NCI-H2029 treated with DMSO at 0.1 percent for 48 hours (cell line): ENCODE data around the gene CHRNA4.
"Not testable (repeated sequence)": the region's sequence is repeated elsewhere in the genome, so short reads cannot be mapped to it uniquely, and the experiment has no call there.

Experiments used
- DNase-seq: peaks from one replicate; lab custom pipeline; 2025; lab: John Stamatoyannopoulos, UW

The CHRNA4 gene

DNA sequence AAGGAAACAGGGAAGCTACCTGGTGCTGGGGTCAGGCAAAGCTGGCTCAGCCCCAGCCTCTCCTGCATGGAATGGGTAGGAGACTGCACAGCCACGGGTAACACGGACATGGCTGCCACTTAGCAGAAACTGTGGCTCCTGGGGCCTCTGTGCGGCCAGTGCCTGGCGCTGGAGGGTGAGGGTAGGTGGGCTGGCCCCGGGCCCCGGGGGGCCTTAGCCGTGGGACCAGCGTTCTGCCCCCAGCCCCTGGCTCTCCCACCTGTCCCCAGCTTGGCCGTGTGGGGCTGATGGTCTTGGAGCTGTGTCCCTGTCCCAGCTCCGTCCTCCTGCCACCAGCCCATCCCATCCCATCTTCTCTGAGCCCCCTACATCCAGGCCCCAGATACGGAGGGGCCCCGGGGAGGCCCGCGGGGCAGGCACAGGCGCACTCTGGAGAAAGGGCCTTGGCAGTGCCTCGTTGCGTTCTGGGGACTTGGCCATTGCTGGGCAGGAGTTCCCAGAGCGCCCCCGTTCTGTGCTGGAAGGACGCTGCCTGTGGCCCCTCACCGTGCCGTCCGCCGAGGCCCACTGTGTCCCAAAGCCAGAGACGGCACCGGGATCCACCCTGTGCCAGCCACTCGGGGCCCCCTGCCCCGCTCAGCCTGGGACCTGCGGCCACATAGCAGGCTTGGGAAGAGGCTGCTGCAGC is 12.2 kb downstream of the CHRNA4 start:
- DNase-seq = no peak

DNA sequence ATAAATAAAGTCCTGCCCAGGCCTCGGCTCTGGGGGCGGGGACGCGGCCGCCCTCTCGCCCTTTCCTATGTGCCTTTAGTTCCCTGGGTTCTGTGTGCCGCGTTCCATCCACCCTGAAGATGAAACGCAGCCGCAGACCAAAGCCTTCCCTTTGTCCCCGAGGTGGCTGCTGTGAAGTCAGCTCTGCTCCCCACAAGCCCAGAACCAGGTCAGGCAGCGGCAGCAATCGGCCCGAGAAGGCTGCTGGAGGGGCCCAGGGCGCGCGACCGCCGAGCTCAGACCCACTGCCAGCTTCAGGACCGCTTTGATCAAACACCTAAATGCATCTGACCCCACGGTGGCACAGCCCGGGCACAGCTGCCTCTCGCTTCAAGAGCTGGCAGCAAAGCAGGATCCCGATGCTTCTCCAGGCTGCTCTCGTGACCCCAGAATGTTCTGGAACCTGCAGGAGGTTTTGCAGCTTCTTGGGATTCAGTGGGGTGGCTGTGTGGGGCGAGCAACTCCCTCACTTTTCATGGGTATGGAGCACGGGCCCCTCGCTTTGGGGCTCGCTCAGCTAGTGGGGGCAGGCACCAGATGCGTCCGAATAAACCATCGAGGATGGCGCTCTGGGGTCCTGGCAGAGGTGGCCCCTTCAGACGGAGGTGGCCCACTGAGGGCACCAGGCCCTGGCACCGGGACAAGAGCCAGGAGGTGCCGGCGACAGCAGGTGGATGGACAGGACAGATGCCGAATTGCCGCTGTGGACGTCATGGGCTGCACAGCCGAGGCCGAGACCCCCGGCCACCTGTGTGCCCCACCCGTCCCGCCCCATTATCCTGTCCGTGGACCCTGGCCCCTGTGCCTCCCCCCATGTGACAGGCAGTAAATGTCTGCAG is 13.0 kb downstream of the CHRNA4 start:
- no peak for DNase-seq

DNA sequence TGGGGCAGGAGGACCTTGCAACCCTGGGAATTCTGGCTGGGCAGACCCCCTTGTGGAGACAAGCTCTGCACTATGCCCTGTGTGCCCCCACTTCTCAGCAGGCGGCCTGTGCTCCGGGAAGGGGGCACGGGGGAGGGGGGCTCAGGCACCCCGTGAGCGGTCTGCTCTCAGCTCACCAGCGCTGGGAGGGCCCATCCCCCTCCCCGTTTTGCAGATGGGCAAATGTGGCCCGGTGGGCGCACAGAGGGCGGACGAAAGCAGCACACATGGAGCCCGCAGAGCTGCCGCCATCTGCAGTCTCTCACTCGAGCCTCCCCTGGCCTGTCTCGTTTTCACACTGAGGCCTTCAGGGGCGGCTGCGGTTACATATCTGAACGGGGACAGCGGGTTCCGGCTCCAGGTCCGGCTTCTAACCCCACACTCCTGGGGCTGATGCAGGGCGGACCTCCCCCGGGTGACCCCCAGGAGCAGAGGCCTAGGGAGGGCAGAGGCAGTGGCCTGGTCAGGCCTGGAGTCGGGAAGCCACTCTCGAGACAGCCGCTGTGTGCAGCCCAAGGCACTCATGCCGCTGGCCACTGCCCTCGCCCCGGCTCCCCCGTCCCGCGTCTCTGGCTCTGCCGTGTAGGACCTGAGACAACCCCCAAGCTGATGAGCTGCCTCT is 13.9 kb downstream of the CHRNA4 start:
- no peak for DNase-seq

DNA sequence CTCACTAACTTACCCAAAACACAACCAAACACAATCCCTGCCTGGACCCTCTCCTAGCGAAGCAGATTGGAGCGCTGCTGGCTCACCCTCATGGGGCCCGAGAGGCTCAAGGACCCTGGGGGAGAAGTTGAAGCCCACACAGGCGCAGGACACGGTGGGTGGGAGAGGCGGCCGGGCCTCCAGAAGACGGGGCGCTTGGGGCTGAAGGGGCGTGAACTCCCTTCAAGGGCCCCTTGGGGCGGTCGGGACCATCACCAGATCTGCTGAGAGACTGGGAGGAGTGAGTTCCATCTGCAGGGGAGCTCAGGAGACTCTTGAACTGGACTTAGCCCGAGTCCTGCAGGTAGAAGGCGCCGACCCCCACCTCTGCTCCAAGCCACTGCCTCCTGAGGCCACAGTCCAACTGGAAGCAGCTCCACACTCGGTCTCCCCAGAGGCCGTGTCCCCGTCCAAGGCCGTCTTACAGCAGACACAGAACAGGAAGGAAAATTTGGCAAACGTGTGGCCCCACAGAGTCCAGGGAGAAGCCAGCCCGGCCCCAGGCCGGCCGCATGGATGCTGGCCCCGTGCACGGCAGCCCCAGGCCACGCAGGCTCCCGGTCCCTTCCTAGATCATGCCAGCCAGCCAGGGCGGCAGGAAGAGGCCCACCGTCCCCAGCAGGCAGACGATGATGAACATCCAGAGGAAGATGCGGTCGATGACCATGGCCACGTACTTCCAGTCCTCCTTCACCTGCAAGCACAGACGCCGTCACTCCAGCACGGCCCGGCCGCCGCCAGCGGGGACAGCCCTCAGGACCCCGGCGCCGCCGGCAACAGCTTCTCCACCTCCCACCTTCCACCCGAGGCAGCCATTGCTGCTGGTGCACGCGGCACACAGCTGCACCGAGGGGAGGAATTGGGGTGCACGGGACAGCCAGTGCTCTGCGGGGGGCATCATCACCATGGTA is 14.7 kb downstream of the CHRNA4 start:
- DNase-seq = no peak

GRCh38 chr20:63345328-63346100 is 15.6 kb downstream of the CHRNA4 start:
- DNase-seq = no peak

GRCh38 chr20:63344616-63345327 is 16.4 kb downstream of the CHRNA4 start:
- no peak for DNase-seq

DNA sequence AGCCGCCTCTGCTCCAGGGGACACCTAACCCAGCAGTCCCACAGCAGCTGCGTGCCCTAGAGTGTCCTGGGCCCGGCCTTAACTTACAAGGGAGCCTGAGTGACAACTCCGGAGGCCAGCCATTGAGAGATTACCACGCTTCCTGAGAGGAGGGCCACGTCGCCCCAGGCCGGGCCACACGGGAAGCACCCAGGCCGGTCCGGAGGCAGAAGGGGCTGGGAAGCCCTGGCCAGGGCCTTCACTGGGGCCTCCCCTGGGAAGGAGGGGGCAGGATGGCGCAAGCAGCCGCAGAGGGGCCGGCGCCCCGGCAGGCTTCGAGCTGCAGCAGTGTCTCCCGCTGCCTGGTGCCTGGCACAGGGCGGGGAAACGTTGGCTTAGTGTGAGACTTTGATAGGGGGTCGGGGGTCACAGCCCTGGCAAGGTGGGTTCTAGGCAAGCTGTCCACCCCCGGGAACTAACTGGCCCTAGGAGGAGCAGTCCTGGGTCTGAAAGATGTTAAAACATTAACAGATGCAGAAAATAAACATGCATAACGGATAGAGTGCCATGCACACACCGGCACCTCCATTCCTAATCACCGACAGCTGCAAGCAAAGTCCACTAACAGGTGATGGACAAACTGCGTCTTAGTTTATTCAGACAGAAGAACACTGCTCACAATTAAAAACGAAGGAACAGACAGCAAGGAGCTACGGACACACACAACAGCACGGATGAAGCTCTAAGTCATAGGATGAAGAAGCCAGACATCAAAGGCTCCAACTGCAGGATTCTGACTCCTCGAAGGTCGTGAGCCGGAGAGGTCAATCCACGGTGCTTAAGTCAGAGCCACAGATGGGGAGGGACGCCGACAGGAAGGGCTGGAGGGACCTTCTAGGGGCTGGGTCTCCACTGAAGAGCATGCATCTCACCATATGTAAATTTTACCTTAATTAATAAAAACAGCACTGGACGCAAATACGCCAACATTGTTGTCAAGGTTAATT is 17.4 kb downstream of the CHRNA4 start:
- DNase-seq = no peak

DNA sequence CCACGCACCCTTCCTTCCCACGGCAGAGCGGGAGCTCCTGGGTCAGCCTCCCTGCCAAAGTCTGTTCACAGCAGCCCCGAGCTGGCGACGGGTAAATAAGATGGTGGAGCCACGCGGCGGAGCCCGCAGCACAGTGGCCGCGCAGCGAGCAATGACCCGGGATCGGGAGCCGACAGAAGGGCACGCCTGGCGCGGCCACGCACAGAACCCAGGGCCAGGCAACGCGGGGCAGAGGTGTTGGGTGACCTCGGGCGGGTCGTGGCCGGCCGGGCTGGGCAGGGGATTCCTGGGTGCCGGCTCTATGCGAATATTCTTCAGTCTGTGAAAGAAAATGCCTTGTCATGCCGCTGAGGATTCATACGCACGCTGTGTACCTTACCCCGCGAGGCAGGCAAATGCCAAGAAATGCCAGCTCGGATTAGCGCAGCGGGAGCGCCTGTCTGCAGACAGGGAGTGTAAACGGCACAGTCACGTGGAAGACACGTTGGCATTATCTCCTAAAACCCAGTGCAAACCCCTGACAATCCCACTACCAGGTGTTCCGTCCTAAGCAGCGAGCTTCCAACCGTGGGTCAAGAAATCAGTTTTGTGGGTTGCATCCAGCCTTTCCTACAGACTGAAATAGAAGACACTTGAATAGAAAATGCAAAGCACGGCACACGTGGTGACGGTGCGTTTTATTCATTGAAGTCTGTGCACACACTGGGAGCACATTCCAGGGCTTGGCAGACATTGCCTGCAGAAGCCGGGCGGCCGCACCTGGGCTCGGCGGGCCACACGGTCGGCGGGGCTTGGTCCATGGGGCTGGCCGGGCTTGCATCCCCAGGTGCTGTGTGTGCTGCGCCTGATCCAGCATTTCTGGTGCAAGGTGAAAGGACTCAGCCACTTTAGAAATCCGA is 18.3 kb downstream of the CHRNA4 start:
- no peak for DNase-seq

GRCh38 chr20:63340158-63340688 is 20.9 kb downstream of the CHRNA4 start:
- not testable (repeated sequence) for DNase-seq

DNA sequence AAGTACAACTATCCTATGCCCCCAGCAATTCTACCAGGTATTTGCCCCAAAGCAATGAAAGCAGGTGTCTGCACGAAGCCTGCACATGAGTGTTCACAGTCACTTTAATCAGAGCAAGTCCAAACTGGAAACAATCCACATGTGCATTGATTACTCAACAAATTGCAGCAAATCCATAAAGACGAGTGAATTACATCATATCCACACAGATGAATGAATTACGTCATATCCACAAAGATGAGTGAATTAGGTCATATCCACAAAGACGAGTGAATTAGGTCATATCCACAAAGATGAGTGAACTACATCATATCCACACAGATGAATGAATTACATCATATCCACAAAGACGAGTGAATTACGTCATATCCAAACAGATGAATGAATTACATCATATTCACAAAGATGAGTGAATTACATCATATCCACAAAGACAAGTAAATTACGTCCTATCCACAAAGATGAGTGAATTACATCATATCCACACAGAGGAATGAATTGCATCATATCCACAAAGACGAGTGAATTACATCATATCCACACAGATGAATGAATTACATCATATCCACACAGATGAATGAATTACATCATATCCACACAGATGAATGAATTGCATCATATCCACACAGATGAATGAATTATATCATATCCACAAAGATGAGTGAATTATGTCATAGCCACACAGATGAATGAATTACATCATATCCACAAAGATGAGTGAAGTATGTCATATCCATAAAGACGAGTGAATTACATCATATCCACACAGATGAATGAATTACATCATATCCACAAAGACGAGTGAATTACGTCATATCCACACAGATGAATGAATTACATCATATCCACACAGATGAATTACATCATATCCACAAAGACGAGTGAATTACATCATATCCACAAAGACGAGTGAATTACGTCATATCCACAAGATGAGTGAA is 21.7 kb downstream of the CHRNA4 start:
- DNase-seq = not testable (repeated sequence)

GRCh38 chr20:63337786-63338420 is 23.2 kb downstream of the CHRNA4 start:
- no peak for DNase-seq

DNA sequence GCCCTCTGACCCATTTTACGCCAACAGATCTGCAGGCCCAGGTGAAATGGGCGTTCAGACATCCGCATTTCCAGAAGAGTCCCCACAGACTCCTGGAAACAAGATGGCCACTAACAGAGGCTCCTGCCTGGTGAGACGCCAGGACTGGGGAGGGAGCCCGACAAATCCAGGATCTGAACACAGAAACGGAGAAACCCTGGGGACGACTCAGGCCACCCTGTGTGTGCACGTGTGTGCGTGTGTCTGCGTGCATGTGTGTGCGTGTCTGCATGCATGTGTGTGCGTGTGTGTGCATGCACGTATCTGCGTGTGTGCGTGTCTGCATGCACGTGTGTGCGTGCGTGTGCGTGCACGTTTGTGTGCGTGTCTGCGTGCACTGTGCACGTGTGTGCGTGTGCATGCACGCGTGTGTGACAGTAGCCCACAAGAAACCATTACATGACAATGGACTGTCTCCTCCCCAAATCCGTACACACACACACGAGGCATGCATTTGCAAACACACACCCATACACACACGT is 24.9 kb downstream of the CHRNA4 start:
- DNase-seq = no peak

- DNase-seq = no peak
Measured at GRCh38 chr20:63335711-63336110, 25.4 kb downstream of the CHRNA4 start.

- DNase-seq = not testable (repeated sequence)
Measured at GRCh38 chr20:63335060-63335459, 26.1 kb downstream of the CHRNA4 start.

- no peak for DNase-seq
Measured at GRCh38 chr20:63334356-63334755, 26.8 kb downstream of the CHRNA4 start.
